Right lobe of liver (tissue), 6 donors: ENCODE data around the gene CAMK2B. TPM values are rescaled to one million over a fixed set of nuclear protein-coding genes. Genes with fewer than 3 reads are reported as not detected.
"Not testable (repeated sequence)": the region's sequence is repeated elsewhere in the genome, so short reads cannot be mapped to it uniquely, and the experiment has no call there.

Source experiments
- ATAC-seq, 4 donors: fragments of 200-7000 bp; cut with Tn5 transposase; one replicate each; pipeline ENCODE4 v1.9.1; 2020; ENCODE audit warnings: mild to moderate bottlenecking in 4 of 4, moderate library complexity in 4 of 4
- DNase-seq, 3 donors: peaks; one replicate each; pipeline ENCODE4 v3.0.0-alpha.2; 2020
- H3K27ac ChIP-seq, 3 donors: fragments of 200-600 bp; one replicate each; pipeline ENCODE4 v1.8.0; 2022
- H3K27me3 ChIP-seq, 2 donors: fragments of 200-600 bp; one replicate each; pipeline ENCODE4 v1.8.0; 2022
- H3K36me3 ChIP-seq, 4 donors: fragments of 200-600 bp; sonication (generic) in 1 of 4; one replicate each; pipeline versions ENCODE4 v1.5.1 to v1.8.0; 2017 to 2022; ENCODE audit warnings: control low read depth in 1 of 4
- H3K4me1 ChIP-seq, 4 donors: fragments of 200-600 bp; sonication (generic) in 1 of 4; one replicate each; pipeline versions ENCODE4 v1.5.1 to v1.8.0; 2017 to 2022; ENCODE audit warnings: control low read depth in 1 of 4
- H3K4me3 ChIP-seq, 3 donors: fragments of 200-600 bp; one replicate each; pipeline ENCODE4 v1.8.0; 2022
- H3K9me3 ChIP-seq, 4 donors: fragments of 200-600 bp; sonication (generic) in 1 of 4; one replicate each; pipeline versions ENCODE4 v1.5.1 to v1.8.0; 2017 to 2022; ENCODE audit warnings: control low read depth in 1 of 4
- CTCF ChIP-seq, 4 donors: fragments of 200-600 bp in 3 of 4; fragments of 450-650 bp in 1 of 4; IDR thresholded peaks; one replicate each; pipeline versions ENCODE4 v1.5.1 to v1.8.0; 2016 to 2022; ENCODE audit warnings: antibody characterized with exemption in 4 of 4, mild to moderate bottlenecking in 2 of 4
- POLR2A ChIP-seq: fragments of 450-650 bp; IDR thresholded peaks from one replicate; pipeline ENCODE4 v1.6.1; 2017; ENCODE audit warnings: antibody characterized with exemption, mild to moderate bottlenecking
- WGBS: methylation state at CpG from one replicate; pipeline ENCODE4 v1.1.6; 2018; ENCODE audit warnings: low coverage, low lambda C conversion rate; ENCODE audit not compliant: insufficient coverage; ENCODE audit errors: missing lambda C conversion rate; 5-methylcytosine and 5-hydroxymethylcytosine counted together
- intact Hi-C, 2 donors: fragments of 100-400 bp; cut with DNase I; formaldehyde crosslinking; loops; one replicate each; pipeline versions ENCODE4 v1.11.2 to v1.14.1; 2022
- total RNA-seq, 6 experiments: library from RNA; depleted of rRNA in 2 of 6; stranded (reverse); fragments of >200 nt in 2 of 6; fragmentation: NEBNext Ultra II Directional in 3 of 6; extraction: Animal tissue kit (Norgen Biotek cat#: 25700) in 3 of 6; gene quantifications; one replicate each; pipeline versions ENCODE4 v1.1.0 to v1.2.4, GENCODE V29; 2016 to 2023
- donor health status: DM: no; HTN: yes; CAD: no.
- donor health status: DM: no; HTN: no; CAD: no.
- donor health status: DM: no; HTN: no; CAD: no.
- donor health status: DM: no; HTN: yes; CAD: no.
- donor health status: DM: no; HTN: yes; CAD: no.

Gene CAMK2B
- total RNA-seq, 6 experiments from 2014 or later, result 2.1 to 5.1 (median 3.3) TPM

GRCh38 chr7:44208085-44208484 lies 117.3 kb downstream of the CAMK2B start:
- DNase-seq, result no peak
- 91% methylated on average over 5 of the region's 7 CpGs for WGBS
- Histone ChIP-seq H3K4me3 (no peak overlapping the region), H3K27ac (no peak overlapping the region), H3K4me1 (no peaks in the 10 kb centered on the region), H3K36me3 (peaks cover 11 to 80% (median 37%) of the 10 kb centered on the region in 4 donors), H3K27me3 (no peaks in the 10 kb centered on the region), H3K9me3 (no peaks in the 10 kb centered on the region)
- no peak for ATAC-seq
- intact Hi-C loops, result no loop called here
- TF ChIP-seq CTCF (IDR thresholded peaks at IDR 0.05) (no peak), POLR2A (no peak)

- WGBS, result no CpG with 5 or more reads among the region's 5 CpGs
These were observed 119.4 kb downstream of the CAMK2B start for GRCh38 chr7:44206008-44206407.

GRCh38 chr7:44201813-44202212 lies 123.6 kb downstream of the CAMK2B start:
- H3K9me3 ChIP-seq, result no peaks in the 10 kb centered on the region
- peaks cover under 1 to 23% (median 7%) of the 10 kb centered on the region in 4 donors for H3K36me3 ChIP-seq
- TF ChIP-seq POLR2A (no peak), CTCF (IDR thresholded peaks at IDR 0.05) (no peak)
- H3K4me1 ChIP-seq, result peaks cover 0 to 14% (median 5%) of the 10 kb centered on the region in 4 donors
- ATAC-seq, result no peak
- intact Hi-C loops, result no loop called here
- WGBS, result 35% methylated on average over 8 of the region's 8 CpGs
- H3K4me3 ChIP-seq, result peak overlapping the region; percentile 79 to 87 (median 84)
- H3K27me3 ChIP-seq, result no peaks in the 10 kb centered on the region
- no peak for DNase-seq
- H3K27ac ChIP-seq, result no peak overlapping the region

More at GRCh38 chr7:44206008-44206407, 119.4 kb downstream of the CAMK2B start:
- no peak for DNase-seq
- no peaks in the 10 kb centered on the region for H3K9me3 ChIP-seq
- no peak overlapping the region for H3K4me3 ChIP-seq
- peaks cover 11 to 64% (median 32%) of the 10 kb centered on the region in 4 donors for H3K36me3 ChIP-seq
- H3K27me3 ChIP-seq, result no peaks in the 10 kb centered on the region
- H3K4me1 ChIP-seq, result peaks cover 0 to 14% (median 5%) of the 10 kb centered on the region in 4 donors
- intact Hi-C loops, result no loop called here
- TF ChIP-seq CTCF (IDR thresholded peaks at IDR 0.05), result no peak
- TF ChIP-seq POLR2A, result no peak
- no peak for ATAC-seq
- no peak overlapping the region for H3K27ac ChIP-seq

DNA sequence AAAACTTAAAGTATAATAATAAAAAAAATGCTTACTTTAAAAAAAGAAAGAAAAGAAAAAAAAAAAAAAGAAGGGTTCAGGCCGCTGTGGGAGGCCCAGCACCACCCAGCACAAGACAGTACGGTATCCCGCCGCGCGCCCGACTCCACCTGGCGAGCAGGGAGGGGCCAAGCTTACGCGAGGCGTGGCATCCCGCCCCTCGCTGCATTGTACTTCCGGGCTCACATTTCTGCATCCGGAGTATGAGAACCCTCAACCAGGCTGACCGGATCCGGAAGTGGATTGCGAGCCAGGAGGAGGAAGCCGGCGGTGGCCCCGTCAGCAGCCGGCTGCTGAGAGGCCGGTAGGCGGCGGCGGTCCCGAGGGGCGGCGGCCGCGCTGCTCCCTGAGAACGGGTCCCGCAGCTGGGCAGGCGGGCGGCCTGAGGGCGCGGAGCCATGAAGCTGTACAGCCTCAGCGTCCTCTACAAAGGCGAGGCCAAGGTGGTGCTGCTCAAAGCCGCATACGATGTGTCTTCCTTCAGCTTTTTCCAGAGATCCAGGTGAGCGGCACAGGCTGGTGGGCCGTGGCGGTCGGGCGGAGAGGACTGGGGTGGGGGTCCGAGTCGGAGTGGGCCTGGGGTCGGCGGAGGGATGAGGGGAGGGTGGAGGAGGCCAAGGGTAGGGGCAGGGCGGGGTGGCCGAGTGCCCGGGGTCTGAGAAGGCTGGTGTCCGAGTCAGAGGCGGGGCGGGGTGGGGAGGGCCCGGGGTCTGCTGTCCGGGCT lies 124.5 kb downstream of the CAMK2B start, which contains the start of gene YKT6:
YKT6 (plus strand) TSS at position 280 of the 763 bp plus-strand sequence; CDS start at position 438, 158 bp downstream.
- DNase-seq (peak; percentile 94 to 95 (median 95)), ATAC-seq (peak; percentile 99 to 100 (median 100))
- 0% methylated on average over 29 of the region's 58 CpGs for WGBS
- TF ChIP-seq CTCF (IDR thresholded peaks at IDR 0.05) (peak; percentile 44 to 78 (median 47)), POLR2A (peak; percentile 81)
- H3K27me3 ChIP-seq, result no peaks in the 10 kb centered on the region
- peak within 1 kb of the TSS; percentile 79 to 87 (median 84) for H3K4me3 ChIP-seq
- H3K27ac ChIP-seq, result peak within 1 kb of the TSS in 2 of 3 donors; percentile 11 to 56
- H3K9me3 ChIP-seq, result no peaks in the 10 kb centered on the region
- intact Hi-C loops, result no loop called here
- H3K36me3 ChIP-seq, result peaks cover 0 to 14% (median 4%) of the 10 kb centered on the region in 4 donors
- H3K4me1 ChIP-seq, result peaks cover 0 to 14% (median 5%) of the 10 kb centered on the region in 4 donors

- DNase-seq, ATAC-seq, H3K36me3 ChIP-seq, H3K27me3 ChIP-seq, intact Hi-C loops, H3K27ac ChIP-seq, H3K9me3 ChIP-seq, H3K4me3 ChIP-seq: not testable (repeated sequence)
- H3K4me1 ChIP-seq, result peaks cover 0 to 14% (median 5%) of the 10 kb centered on the region in 4 donors
- WGBS, result no CpG with 5 or more reads among the region's 3 CpGs
These were observed 125.2 kb downstream of the CAMK2B start for GRCh38 chr7:44200163-44200562.
